Renal cortex interstitium (tissue), 11 donors: ENCODE measurements around the gene NFE2L1. TPM values are rescaled to one million over a fixed set of nuclear protein-coding genes. Genes with fewer than 3 reads are reported as not detected.

Experiments
- DNase-seq, 11 donors: peaks; one replicate each; pipeline ENCODE4 v3.0.0-alpha.2; 2013; ENCODE audit warnings: low read depth in 9 of 11, low spot score in 4 of 11; ENCODE audit errors: extremely low read depth in 1 of 11
- polyA plus RNA-seq, 3 donors: library from polyadenylated mRNA; unstranded; fragments of 120-200 nt; gene quantifications; one replicate each; pipeline ENCODE4 v1.2.1, GENCODE V29; 2013; ENCODE audit not compliant: insufficient read length in 3 of 3

The NFE2L1 gene
- polyA plus RNA-seq, 3 donors = 232 to 245 (median 232) TPM

DNA sequence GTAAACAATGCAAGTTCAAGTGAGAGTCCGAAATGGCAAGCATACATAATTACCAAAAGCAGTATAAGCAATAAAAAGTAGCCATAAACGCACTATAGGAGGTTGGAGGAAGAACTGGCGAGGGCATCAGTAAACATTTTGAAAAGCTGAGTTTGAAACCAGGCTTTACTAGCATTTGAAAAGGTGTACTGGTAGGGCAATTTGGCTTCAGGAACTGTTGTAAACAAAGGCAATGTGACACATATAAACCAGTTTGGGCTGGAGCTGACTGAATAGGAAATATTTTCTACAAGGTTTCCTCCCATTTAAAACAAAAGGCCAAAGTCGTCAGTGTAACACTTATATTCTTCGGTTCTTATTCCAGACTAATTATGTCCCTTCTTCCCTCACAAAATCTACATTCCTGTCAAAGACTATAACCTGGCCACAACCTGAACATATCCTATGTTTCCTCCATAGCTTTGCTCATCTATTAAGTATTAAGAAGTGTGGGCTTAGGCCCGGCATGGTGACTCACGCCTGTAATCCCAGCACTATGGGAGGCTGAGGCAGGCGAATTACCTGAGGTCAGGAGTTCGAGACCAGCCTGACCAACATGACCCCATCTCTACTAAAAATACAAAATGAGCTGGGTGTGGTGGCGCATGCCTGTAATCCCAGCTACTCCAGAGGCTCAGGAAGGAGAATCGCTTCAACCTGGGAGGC is 45.3 kb downstream of the NFE2L1 start:
- no peak for DNase-seq

DNA sequence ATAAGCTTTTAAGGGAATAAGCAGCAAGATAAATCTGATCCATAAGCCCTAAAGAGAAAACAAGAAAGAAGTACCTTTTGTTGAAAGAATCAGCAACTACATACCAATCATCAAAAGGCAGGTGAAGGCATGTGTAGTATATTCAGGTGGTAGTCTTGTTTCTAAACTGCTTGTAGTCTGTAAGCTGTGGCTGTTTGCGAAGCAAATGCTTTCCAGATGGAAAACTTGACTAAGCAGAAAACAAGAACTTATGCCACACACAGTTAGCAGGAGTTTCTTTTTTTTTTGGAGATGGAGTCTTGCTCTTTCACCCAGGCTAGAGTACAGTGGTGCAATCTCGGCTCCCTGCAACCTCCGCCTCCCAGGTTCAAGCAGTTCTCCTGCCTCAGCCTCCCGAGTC is 47.5 kb downstream of the NFE2L1 start:
- DNase-seq = no peak

DNA sequence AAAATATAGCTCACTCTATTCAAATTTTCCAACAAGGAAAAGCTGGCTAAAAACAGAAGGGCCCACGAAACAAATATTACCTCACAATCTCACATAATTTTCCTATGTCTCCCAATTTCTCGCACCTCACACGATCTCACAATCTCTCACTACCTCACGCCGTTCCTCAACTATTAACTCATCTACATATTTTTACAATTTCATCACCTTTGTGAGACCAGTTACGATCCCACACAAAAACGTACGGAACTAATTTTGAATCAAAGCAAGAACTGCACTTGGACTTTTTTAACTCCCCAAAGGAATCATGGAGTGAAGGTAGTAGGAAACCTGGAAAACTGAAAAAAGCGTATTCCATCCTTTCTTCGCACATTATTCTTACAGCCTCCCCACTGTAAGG is 52.0 kb downstream of the NFE2L1 start:
- no peak for DNase-seq

DNA sequence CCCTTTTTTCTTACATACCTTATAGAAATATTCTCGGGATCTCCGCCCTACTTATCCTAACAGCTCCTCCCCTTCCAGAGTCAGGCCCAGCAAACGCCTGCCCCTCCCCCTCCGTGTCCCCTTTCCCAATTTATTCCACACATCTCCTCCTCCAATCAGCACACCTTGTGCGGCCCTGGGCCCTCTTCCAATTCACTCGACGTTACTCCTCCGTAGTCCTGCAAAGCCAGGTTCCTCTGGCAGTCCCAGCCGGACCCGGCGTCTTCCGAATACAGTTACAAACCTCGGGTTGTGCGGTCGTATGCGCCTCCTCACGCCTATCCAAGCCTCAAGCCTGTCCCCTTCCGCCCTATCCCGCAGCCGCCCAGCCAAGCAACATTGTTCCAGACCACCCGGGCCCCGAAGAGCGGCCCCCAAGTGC is 52.4 kb downstream of the NFE2L1 start:
- DNase-seq = peak in 6 of 11 donors; percentile 53 to 66 (median 56)

DNA sequence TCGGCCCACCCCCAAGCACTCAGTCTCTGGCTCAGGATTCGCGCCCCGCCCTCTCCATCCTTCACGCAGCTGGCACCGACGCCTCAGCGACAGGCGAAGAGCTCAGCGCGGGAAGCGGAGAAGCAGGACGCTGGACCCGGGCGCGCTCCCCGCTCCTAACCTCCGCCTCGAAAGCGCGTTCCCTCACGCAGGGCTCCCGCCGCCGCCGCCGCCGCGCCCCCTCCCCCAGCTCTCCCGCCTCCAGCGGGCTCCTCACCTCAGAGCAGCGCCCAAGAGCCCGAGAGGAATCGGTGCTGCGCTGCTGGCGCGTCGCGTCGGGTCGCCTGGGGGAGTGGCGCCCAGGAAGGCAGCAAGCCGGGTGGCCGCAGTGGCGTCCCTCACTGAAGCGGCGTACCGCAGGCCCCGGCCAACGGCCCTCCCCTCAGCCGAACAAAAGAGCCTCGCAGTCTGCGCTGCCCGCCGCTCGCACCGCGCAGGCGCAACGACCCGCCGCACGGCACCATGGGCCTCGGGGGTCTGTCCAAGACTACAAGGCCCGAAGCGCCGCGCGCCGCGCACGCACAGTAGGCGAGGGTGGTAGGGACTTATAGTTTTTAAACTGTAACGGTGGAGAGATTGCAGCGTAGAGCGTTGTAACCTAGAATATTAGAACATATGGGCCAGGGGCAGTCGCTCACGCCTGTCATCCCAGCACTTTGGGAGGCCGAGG is 53.0 kb downstream of the NFE2L1 start, which contains the start of gene CBX1:
TSS of gene CBX1 (minus strand) at position 467 of the 709 bp plus-strand sequence. CDS start 24,474 bp downstream, outside the sequence.
- DNase-seq = peak; percentile 85 to 97 (median 93)

DNA sequence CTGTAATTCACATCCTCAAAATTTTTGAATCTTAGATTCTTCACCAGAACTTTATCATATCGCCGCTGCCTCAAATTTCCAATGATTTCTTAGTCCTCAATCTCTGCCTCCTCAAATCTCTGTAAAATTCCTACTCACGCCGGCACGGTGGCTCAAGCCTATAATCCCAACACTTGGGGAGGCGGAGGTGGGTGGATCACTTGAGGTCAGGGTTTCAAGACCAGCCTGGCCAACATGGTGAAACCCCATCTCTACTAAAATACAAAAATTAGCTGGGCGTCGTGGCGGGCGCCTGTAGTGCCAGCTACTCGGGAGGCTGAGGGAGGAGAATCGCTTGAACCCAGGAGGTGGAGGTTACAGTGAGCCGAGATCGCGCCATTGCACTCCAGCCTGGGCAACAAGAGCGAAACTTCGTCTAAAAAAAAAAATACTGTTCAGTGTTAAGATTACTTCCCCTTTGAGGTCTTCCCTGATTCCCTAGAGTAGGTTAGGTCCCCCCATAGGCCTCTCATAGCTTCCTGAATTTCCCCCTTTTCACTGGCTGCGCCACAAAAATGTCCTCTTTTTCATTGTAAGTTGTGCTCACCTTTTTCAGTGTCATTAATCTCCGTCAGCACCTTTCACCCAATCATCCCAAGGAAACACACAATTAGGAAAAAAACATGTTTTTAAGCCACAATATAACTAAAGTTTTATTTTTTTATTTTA is 54.0 kb downstream of the NFE2L1 start:
- DNase-seq = no peak

DNA sequence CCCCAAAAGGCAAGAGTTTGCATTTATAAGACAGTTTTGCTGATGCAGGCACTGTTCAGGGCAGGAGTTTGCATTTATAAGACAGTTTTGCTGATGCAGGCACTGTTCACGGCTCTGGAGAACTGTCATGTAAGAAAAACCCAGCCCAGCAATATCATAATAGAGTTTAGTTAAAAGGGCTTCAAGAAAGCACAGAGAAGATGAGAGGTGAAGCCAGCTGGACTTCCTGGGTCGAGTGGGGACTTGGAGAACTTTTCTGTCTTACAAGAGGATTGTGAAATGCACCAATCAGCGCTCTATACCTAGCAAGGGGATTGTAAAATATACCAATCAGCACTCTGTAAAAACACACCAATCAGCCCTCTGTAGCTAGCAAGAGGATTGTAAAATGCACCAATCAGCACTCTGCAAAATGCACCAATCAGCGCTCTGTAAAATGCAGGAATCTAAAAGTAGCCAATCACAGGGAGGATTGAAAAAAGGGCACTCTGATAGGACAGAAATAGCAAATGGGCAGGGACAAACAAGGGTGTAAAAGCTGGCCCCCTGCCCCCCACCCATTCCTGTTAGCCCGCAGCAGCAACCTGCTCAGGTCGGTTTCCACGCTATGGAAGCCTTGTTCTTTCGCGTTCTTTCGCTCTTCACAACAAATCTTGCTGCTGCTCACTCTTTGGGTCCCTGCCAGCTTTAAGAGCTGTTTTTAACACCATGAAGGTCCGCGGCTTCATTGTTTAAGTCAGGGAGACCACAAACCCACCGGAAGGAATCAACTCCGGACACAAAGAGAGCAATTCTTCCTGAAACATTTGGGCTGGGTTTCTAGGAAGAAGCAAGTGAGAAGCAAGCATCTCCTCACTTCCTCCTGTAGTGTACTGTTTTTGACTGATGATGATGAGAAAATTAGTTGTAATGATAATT is 54.9 kb downstream of the NFE2L1 start:
- no peak for DNase-seq

DNA sequence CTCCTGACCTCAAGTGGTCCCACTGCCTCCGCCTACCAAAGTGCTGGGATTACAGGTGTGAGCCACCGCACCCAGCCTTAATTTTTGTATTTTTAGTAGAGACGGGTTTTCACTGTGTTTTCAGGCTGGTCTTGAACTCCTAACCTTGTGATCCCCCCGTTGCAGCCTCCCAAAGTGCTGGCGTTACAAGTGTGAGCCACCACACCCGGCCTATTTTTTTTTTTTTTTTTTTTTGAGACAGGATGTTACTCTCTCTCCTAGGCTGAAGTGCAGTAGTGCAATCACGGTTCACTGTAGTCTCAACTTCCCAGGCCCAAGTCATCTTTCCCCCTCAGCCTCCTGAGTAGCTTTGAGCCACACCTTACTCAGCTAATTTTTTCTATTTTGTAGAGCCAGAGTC is 56.3 kb downstream of the NFE2L1 start:
- DNase-seq = no peak

DNA sequence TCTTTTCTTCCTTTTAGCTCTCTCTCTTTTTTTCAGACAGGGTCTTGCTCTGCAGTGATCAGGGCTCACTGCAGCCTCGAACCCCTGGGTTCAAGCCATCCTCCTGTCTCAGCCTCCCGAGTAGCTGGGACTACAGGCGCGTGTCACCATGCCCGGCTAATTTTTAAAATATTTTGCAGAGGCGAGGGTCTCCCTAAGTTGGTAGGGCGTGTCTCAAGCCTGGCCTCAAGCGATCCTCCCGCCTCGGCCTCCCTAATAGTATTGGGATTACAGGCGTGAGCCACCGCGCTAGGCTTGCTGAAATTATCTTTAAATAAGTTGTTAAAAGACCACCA is 58.6 kb downstream of the NFE2L1 start:
- DNase-seq = no peak

DNA sequence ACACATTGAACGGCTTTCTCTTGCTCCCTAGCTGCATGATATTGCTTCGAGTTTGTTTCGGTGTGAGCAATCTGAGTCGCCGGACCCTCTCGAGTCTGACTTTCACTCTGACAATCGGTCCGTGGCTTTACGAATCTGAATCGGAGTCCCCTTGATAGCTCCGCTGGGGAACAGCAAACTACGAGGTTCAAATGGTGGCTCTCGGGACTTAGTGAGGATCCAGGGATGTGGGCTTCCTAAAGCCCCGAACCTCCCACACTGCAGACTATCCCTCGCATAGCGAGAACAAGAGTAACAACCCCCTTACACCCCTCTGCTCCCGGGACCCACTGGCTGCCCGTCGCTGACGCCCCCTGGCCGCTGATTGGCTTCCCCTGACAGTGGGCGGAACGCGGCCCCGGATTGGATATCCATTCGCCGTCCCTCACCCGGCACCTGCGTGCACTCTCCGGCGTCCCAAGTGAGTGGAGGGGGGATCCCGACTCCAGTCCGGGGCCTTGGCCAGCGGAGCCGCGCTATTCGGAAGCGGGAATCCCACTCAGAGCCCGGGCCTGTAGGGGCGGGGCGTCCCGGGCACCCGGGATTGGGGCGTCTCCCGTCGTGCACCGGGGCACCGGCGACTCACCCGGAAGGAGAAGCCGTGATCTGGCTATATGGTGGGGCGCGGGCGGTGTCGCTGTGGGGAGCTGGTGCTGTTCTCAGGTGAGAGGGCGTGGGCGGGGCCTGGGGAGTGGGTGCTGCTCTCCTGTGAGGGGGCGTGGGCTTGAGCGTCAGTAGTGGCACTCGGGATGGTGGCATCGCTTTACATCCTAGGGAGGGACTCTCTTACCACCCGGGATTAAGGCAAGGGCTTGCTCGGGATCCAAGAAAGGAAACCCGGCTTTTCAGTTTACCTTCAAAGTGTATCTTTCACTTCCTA is 59.2 kb downstream of the NFE2L1 start, which contains the start of gene SNX11:
TSS of gene SNX11 (plus strand) at position 630 of the 919 bp plus-strand sequence. CDS start 4,278 bp downstream, outside the sequence.
- peak; percentile 73 to 89 (median 84) for DNase-seq

DNA sequence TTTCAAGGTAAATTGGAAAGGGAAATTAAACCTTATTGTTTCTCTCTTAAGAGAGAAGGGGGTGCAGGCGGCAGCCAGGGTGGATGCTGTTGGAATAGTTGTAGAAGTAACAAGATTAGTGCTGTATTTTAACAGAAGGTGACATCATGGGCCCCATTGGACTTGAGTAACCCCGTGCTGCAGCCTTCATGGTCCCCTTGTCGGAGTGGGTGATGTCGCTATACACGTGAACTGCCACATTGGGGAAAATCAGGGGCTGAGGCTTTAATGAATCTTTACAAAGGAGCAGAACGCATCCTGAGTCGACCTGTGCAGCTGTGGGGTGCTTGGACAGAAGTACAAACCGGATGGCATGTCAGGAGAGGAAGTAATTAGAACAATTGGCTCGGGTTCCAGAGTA is 62.6 kb downstream of the NFE2L1 start:
- no peak for DNase-seq

Other genes with a start within 250 kb of the NFE2L1 start
- gene OSBPL7, start 226.6 kb upstream of the NFE2L1 start, polyA plus RNA-seq = 10 to 100 TPM; 12.5 to 18.6 (median 13.4) TPM
- gene MRPL10, start 216.8 kb upstream of the NFE2L1 start, polyA plus RNA-seq = 10 to 100 TPM; 54.0 to 58.9 (median 58.4) TPM
- gene LRRC46, start 216.7 kb upstream of the NFE2L1 start, polyA plus RNA-seq = 1 to 10 TPM; 2.5 to 3.6 (median 3.4) TPM
- gene SCRN2, start 207.1 kb upstream of the NFE2L1 start, polyA plus RNA-seq = 10 to 100 TPM; 53.5 to 76.2 (median 54.9) TPM
- gene SP6, start 197.2 kb upstream of the NFE2L1 start, polyA plus RNA-seq = 1 to 10 TPM; 2.7 to 4.1 (median 3.9) TPM
- gene SP2, start 152.1 kb upstream of the NFE2L1 start, polyA plus RNA-seq = 10 to 100 TPM; 22.4 to 23.8 (median 22.6) TPM
- gene PNPO, start 106.8 kb upstream of the NFE2L1 start, polyA plus RNA-seq = 10 to 100 TPM; 20.6 to 23.4 (median 21.7) TPM
- 10 to 100 TPM; 18.0 to 20.6 (median 18.2) TPM for gene PRR15L, start 90.5 kb upstream of the NFE2L1 start, polyA plus RNA-seq
- 100 to 1,000 TPM; 164 to 186 (median 167) TPM for gene CDK5RAP3, start 77.2 kb upstream of the NFE2L1 start, polyA plus RNA-seq
- gene COPZ2, start 10.6 kb upstream of the NFE2L1 start, polyA plus RNA-seq = 10 to 100 TPM; 15.8 to 20.3 (median 19.0) TPM
- gene CBX1, start 53.1 kb downstream of the NFE2L1 start, polyA plus RNA-seq = 100 to 1,000 TPM; 166 to 209 (median 197) TPM
- 10 to 100 TPM; 16.7 to 19.3 (median 19.2) TPM for gene SNX11, start 59.4 kb downstream of the NFE2L1 start, polyA plus RNA-seq